LNCaP clone FGC (cell line): ENCODE results near the gene WSB2.
A peak's percentile ranks its signal among the peaks of the same experiment; 100 is the strongest.
"Not testable (repeated sequence)": the region's sequence is repeated elsewhere in the genome, so short reads cannot be mapped to it uniquely, and the experiment has no call there.

Experiments used
- DNase-seq: peaks from one replicate; pipeline ENCODE4 v3.0.0-alpha.2; 2011; ENCODE audit warnings: low read depth
- H3K4me3 ChIP-seq: 2 replicates; pipeline ENCODE4 v1.5.1; 2011; ENCODE audit warnings: mild to moderate bottlenecking, low read depth, low read length, control low read depth
- CTCF ChIP-seq: IDR thresholded peaks from 2 replicates; pipeline ENCODE4 v1.5.1; 2012; ENCODE audit warnings: mild to moderate bottlenecking; ENCODE audit not compliant: control insufficient read depth, insufficient read depth; ENCODE audit errors: extremely low read depth

Gene WSB2

DNA sequence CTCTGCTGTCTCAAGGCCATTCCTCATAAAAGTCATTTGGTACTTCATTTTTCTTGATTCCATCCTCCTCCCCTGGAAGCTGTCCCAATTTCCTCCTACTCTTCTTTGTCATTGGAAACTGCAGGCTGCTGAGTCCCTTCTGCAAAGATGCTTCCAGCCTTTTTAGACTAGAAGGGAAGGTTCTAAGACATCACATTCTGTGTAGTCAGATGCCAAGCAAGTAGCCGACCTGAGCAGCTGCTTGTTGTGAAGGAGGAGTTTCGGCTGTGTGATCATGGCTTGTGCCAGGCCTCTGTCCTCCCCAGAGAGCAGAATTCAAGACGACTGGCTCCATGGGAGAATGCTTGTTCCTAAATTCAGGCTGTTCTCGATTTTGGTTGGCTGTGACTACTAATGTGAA lies 35.8 kb downstream of the WSB2 start:
- no peak overlapping the region for H3K4me3 ChIP-seq
- no peak for DNase-seq
- no peak for TF ChIP-seq CTCF

DNA sequence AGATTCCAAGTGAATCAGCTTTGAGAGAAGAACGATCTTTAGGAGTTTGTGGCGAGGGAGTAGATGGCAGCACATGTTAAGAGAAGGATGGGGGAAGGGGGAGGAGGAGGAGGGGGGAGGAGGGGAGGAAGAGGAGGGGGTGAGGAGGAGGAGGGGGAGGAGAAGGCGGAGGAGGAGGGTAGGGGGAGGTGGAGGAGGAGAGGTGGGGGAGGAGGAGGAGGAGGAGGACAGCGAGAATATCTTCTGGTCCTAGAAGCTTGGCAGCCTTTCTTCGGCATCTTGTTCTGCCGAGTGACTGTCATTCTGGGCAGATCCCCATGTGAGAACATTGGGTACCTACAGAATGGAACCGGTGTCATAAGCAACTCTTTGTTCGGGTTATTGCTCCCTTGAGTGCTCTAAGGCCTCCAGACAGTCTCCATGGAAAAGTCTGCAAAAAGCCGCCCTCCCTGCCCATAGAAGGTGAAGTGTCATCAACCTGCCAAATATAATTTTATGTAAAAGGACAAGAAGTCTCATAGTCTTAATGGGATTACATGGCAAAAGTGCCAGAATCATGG lies 37.6 kb downstream of the WSB2 start:
- H3K4me3 ChIP-seq, result no peak overlapping the region
- no peak for DNase-seq
- no peak for TF ChIP-seq CTCF

GRCh38 chr12:118022728-118023109 lies 38.3 kb downstream of the WSB2 start:
- TF ChIP-seq CTCF, result no peak
- DNase-seq, result no peak
- H3K4me3 ChIP-seq, result no peak overlapping the region

DNA sequence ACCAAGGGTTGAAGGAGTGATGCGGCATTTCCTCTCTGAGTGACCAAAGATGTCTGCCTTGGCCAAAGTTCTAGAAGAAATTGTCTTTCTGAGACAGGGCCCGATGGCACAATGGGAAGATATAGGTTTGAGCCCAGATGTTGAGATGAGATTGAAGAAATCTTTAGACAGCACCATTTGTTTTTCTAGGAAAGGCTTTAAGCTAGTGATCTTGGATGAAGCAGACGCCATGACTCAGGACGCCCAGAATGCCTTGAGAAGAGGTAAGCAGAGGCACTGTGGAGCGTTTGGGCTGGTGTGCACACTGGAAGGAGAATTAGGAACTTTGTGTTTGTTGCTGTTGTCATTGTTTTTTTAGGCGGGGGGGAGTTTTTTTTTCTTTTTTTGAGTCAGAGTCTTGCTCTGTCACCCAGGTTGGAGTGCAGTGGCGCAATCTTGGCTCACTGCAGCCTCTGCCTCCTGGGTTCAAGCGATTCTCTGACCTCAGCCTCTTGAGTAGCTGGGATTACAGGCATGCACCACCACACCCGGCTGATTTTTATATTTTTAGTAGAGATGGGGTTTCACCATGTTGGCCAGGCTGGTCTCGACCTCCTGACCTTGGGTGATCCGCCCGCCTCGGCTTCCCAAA lies 38.8 kb downstream of the WSB2 start:
- not testable (repeated sequence) for DNase-seq, H3K4me3 ChIP-seq

DNA sequence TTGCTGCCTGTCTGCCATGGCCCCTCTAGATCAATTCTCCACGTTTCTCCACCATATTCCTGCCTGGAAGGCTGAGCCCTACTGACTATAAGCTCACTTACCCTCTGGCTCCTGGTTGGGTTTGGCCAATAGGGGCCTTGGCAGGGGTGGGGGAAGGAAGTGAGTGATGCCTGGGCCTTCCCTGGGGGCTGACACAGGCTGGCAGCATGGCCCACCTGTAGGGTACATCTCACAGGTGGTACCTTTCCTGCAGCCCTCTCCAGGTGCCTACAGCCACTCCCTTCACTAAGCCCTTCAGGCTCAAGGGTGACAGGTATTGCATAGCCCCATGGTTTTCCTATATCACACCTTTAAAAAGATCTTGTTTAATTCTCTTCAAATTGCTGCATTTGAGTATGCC lies 40.9 kb downstream of the WSB2 start:
- TF ChIP-seq CTCF, result no peak
- DNase-seq, result no peak
- no peak overlapping the region for H3K4me3 ChIP-seq

DNA sequence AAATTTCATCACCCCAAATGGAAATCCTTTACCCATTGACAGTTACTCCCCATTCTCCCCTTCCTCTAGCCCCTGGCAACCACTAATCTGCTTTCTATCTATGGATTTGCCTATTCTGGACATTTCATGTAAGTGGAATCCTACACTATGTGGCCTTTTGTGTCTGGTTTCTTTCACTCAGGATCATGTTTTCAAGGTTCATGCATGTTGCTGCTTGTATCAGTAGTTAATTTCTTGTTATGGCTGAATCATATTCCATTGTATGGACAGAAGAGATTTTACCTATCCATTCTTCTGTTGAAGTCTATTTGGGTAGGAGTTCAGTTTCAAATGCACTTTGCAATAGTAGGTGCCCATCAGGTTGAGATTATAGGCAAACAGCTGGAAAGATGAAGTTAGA lies 43.1 kb downstream of the WSB2 start:
- peak overlapping the region; percentile 86 for H3K4me3 ChIP-seq
- TF ChIP-seq CTCF, result no peak
- no peak for DNase-seq

DNA sequence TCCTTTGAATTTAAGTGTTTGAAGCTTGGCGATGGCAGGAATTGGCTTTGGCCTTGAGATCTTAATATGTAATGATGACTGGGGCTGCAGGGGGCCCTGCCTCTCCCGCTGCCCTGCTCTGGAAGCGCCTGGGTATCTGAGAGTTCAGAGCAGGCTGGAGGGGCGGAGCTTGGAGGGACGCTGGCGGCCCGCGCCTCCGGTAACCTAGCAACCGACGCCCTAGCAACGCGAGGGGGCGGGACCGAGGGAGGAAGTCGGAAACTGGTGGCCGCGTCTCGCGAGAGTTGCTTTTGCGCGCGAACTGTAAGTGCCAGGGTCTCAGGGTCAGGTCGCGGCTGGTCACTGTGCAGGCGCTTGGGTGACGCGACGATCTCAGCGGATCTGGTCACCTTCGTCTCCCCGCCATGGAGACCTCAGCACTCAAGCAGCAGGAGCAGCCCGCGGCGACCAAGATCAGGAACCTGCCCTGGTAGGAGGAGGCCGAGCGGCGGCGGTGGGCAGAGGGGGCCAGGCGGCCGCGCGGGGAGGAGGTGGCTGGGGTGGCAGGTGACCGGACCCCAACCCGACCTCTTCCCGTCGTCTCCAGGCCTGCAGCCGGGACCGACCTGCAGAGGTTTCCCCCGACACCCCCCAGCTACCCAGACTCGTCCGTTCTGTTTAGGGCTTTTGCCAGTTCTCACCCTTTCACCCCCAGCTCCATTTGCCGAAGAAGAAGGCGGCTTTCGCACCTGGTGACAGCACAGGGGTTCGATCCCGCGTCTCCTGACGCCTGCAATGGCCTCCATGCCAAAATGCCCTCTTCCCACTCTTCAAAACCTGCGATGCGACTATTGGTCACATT lies 44.3 kb downstream of the WSB2 start, which contains the start of gene RFC5:
Gene RFC5 (plus strand): TSS at position 280 of the 841 bp plus-strand sequence. CDS start 125 bp downstream, at position 405.
- TF ChIP-seq CTCF, result no peak
- peak; percentile 88 for DNase-seq
- peak within 1 kb of the TSS; percentile 86 for H3K4me3 ChIP-seq
